ENCODE results near the gene JMJD6. TPM values are rescaled to one million over a fixed set of nuclear protein-coding genes. Genes with fewer than 3 reads are reported as not detected.

Gene JMJD6
- polyA plus RNA-seq, 1 donor, result 32.7 TPM

GRCh38 chr17:76709077-76709950 lies 17.1 kb downstream of the JMJD6 start:
- H3K4me1 ChIP-seq (ENCODE audit: control insufficient read depth, insufficient read depth, low read length), result peaks cover 22% of the 10 kb centered on the region
- WGBS (ENCODE audit: insufficient coverage, low lambda C conversion rate), result no CpG with 5 or more reads among the region's 29 CpGs
- H3K27ac ChIP-seq (ENCODE audit: low read length), result peak overlapping the region; percentile 72
- H3K9me3 ChIP-seq (ENCODE audit: control insufficient read depth, low read depth, low read length), result no peaks in the 10 kb centered on the region
- H3K4me3 ChIP-seq (ENCODE audit: low read length), result peak overlapping the region; percentile 53
- H3K27me3 ChIP-seq (ENCODE audit: control insufficient read depth, insufficient read depth, low read length), result peaks cover 2% of the 10 kb centered on the region
- DNase-seq, result peak; percentile 60 to 71
- peaks cover 10% of the 10 kb centered on the region for H3K36me3 ChIP-seq (ENCODE audit: control insufficient read depth, insufficient read depth, low read length)

- peaks cover 3% of the 10 kb centered on the region for H3K36me3 ChIP-seq (ENCODE audit: control insufficient read depth, insufficient read depth, low read length)
- H3K4me1 ChIP-seq (ENCODE audit: control insufficient read depth, insufficient read depth, low read length), result peaks cover 22% of the 10 kb centered on the region
- H3K27me3 ChIP-seq (ENCODE audit: control insufficient read depth, insufficient read depth, low read length), result peaks cover 2% of the 10 kb centered on the region
- H3K27ac ChIP-seq (ENCODE audit: low read length), result peak overlapping the region; percentile 72
- no peak overlapping the region for H3K4me3 ChIP-seq (ENCODE audit: low read length)
- peak in 1 of 2 donors; percentile 45 for DNase-seq
- 41% methylated on average over 2 of the region's 14 CpGs for WGBS (ENCODE audit: insufficient coverage, low lambda C conversion rate)
- H3K9me3 ChIP-seq (ENCODE audit: control insufficient read depth, low read depth, low read length), result no peaks in the 10 kb centered on the region
Measured at GRCh38 chr17:76707985-76708807, 18.2 kb downstream of the JMJD6 start.

- Histone ChIP-seq H3K4me1 (ENCODE audit: control insufficient read depth, insufficient read depth, low read length) (peaks cover 24% of the 10 kb centered on the region), H3K36me3 (ENCODE audit: control insufficient read depth, insufficient read depth, low read length) (no peaks in the 10 kb centered on the region), H3K4me3 (ENCODE audit: low read length) (no peak overlapping the region), H3K9me3 (ENCODE audit: control insufficient read depth, low read depth, low read length) (no peaks in the 10 kb centered on the region), H3K27ac (ENCODE audit: low read length) (no peak overlapping the region), H3K27me3 (ENCODE audit: control insufficient read depth, insufficient read depth, low read length) (peaks cover 2% of the 10 kb centered on the region)
- DNase-seq, result no peak
- WGBS (ENCODE audit: insufficient coverage, low lambda C conversion rate), result no CpG with 5 or more reads among the region's 3 CpGs
Measured at GRCh38 chr17:76706817-76707216, 19.6 kb downstream of the JMJD6 start.

GRCh38 chr17:76704805-76705204 lies 21.6 kb downstream of the JMJD6 start:
- WGBS (ENCODE audit: insufficient coverage, low lambda C conversion rate), result no CpG with 5 or more reads among the region's 4 CpGs
- H3K36me3 ChIP-seq (ENCODE audit: control insufficient read depth, insufficient read depth, low read length), result no peaks in the 10 kb centered on the region

GRCh38 chr17:76702941-76703637 lies 23.3 kb downstream of the JMJD6 start:
- no CpG with 5 or more reads among the region's 10 CpGs for WGBS (ENCODE audit: insufficient coverage, low lambda C conversion rate)
- no peaks in the 10 kb centered on the region for H3K36me3 ChIP-seq (ENCODE audit: control insufficient read depth, insufficient read depth, low read length)
- H3K9me3 ChIP-seq (ENCODE audit: control insufficient read depth, low read depth, low read length), result no peaks in the 10 kb centered on the region
- peaks cover 18% of the 10 kb centered on the region for H3K4me1 ChIP-seq (ENCODE audit: control insufficient read depth, insufficient read depth, low read length)
- DNase-seq, result no peak
- no peak overlapping the region for H3K27ac ChIP-seq (ENCODE audit: low read length)
- no peak overlapping the region for H3K4me3 ChIP-seq (ENCODE audit: low read length)
- no peaks in the 10 kb centered on the region for H3K27me3 ChIP-seq (ENCODE audit: control insufficient read depth, insufficient read depth, low read length)

More at GRCh38 chr17:76704805-76705204, 21.6 kb downstream of the JMJD6 start:
- H3K9me3 ChIP-seq (ENCODE audit: control insufficient read depth, low read depth, low read length), result no peaks in the 10 kb centered on the region
- H3K4me3 ChIP-seq (ENCODE audit: low read length), result no peak overlapping the region
- no peak overlapping the region for H3K27ac ChIP-seq (ENCODE audit: low read length)
- DNase-seq, result no peak
- no peaks in the 10 kb centered on the region for H3K27me3 ChIP-seq (ENCODE audit: control insufficient read depth, insufficient read depth, low read length)
- H3K4me1 ChIP-seq (ENCODE audit: control insufficient read depth, insufficient read depth, low read length), result peaks cover 23% of the 10 kb centered on the region

- Histone ChIP-seq H3K27me3 (ENCODE audit: control insufficient read depth, insufficient read depth, low read length) (no peaks in the 10 kb centered on the region), H3K4me3 (ENCODE audit: low read length) (no peak overlapping the region), H3K36me3 (ENCODE audit: control insufficient read depth, insufficient read depth, low read length) (no peaks in the 10 kb centered on the region), H3K27ac (ENCODE audit: low read length) (no peak overlapping the region), H3K9me3 (ENCODE audit: control insufficient read depth, low read depth, low read length) (no peaks in the 10 kb centered on the region), H3K4me1 (ENCODE audit: control insufficient read depth, insufficient read depth, low read length) (peaks cover 26% of the 10 kb centered on the region)
- no CpG with 5 or more reads among the region's 2 CpGs for WGBS (ENCODE audit: insufficient coverage, low lambda C conversion rate)
- no peak for DNase-seq
Measured at GRCh38 chr17:76702076-76702475, 24.3 kb downstream of the JMJD6 start.

- no peak overlapping the region for H3K4me3 ChIP-seq (ENCODE audit: low read length)
Measured at GRCh38 chr17:76701471-76701967, 24.9 kb downstream of the JMJD6 start.

GRCh38 chr17:76700617-76701470 lies 25.6 kb downstream of the JMJD6 start:
- Histone ChIP-seq H3K9me3 (ENCODE audit: control insufficient read depth, low read depth, low read length) (no peaks in the 10 kb centered on the region), H3K4me3 (ENCODE audit: low read length) (peak overlapping the region; percentile 19), H3K36me3 (ENCODE audit: control insufficient read depth, insufficient read depth, low read length) (no peaks in the 10 kb centered on the region), H3K4me1 (ENCODE audit: control insufficient read depth, insufficient read depth, low read length) (peaks cover 29% of the 10 kb centered on the region), H3K27ac (ENCODE audit: low read length) (peak overlapping the region; percentile 70), H3K27me3 (ENCODE audit: control insufficient read depth, insufficient read depth, low read length) (no peaks in the 10 kb centered on the region)
- DNase-seq, result peak; percentile 57 to 59
- WGBS (ENCODE audit: insufficient coverage, low lambda C conversion rate), result no CpG with 5 or more reads among the region's 33 CpGs

More at GRCh38 chr17:76701471-76701967, 24.9 kb downstream of the JMJD6 start:
- Histone ChIP-seq H3K27ac (ENCODE audit: low read length) (peak overlapping the region; percentile 70), H3K4me1 (ENCODE audit: control insufficient read depth, insufficient read depth, low read length) (peaks cover 29% of the 10 kb centered on the region), H3K9me3 (ENCODE audit: control insufficient read depth, low read depth, low read length) (no peaks in the 10 kb centered on the region), H3K36me3 (ENCODE audit: control insufficient read depth, insufficient read depth, low read length) (no peaks in the 10 kb centered on the region), H3K27me3 (ENCODE audit: control insufficient read depth, insufficient read depth, low read length) (no peaks in the 10 kb centered on the region)
- no CpG with 5 or more reads among the region's 11 CpGs for WGBS (ENCODE audit: insufficient coverage, low lambda C conversion rate)
- peak in 1 of 2 donors; percentile 50 for DNase-seq

- H3K27ac ChIP-seq (ENCODE audit: low read length), result peak overlapping the region; percentile 70
- no peak for DNase-seq
- H3K9me3 ChIP-seq (ENCODE audit: control insufficient read depth, low read depth, low read length), result no peaks in the 10 kb centered on the region
- peaks cover 29% of the 10 kb centered on the region for H3K4me1 ChIP-seq (ENCODE audit: control insufficient read depth, insufficient read depth, low read length)
- H3K27me3 ChIP-seq (ENCODE audit: control insufficient read depth, insufficient read depth, low read length), result no peaks in the 10 kb centered on the region
- H3K4me3 ChIP-seq (ENCODE audit: low read length), result no peak overlapping the region
- WGBS (ENCODE audit: insufficient coverage, low lambda C conversion rate), result no CpG with 5 or more reads among the region's 8 CpGs
- no peaks in the 10 kb centered on the region for H3K36me3 ChIP-seq (ENCODE audit: control insufficient read depth, insufficient read depth, low read length)
Measured at GRCh38 chr17:76700270-76700616, 26.2 kb downstream of the JMJD6 start.

Measured in large intestine (tissue), 3 donors.